ENCODE data around the gene SNX20.

GRCh38 chr16:50659806-50660205, 21.3 kb downstream of the SNX20 start:
- TF ChIP-seq YY1 (IDR thresholded peaks at IDR 0.05; ENCODE audit: insufficient read depth, insufficient read length) (no peak), ZNF274 (IDR thresholded peaks at IDR 0.05; ENCODE audit: low read depth, low read length) (no peak), SUZ12 (IDR thresholded peaks at IDR 0.05; ENCODE audit: extremely low read depth, insufficient read depth, insufficient read length) (no peak)
